SK-N-SH (cell line): Measurements from ENCODE around the gene OR5C1.
"Not testable (repeated sequence)": the region's sequence is repeated elsewhere in the genome, so short reads cannot be mapped to it uniquely, and the experiment has no call there.

Source experiments
- CTCF ChIP-seq: fragments of 200-600 bp; sonication (generic); IDR thresholded peaks from 2 replicates; pipeline ENCODE4 v1.6.1; 2017; ENCODE audit warnings: antibody characterized with exemption, mild to moderate bottlenecking, moderate library complexity
- EZH2phosphoT487 ChIP-seq: fragments of 200-600 bp; sonication (generic); IDR thresholded peaks from 2 replicates; pipeline ENCODE4 v1.6.1; 2017; ENCODE audit warnings: low read depth, mixed run types, mild to moderate bottlenecking, antibody characterized with exemption, moderate library complexity, borderline replicate concordance
- FOSL2 ChIP-seq: IDR thresholded peaks from 2 replicates; pipeline ENCODE4 v1.4.0; 2012; ENCODE audit warnings: low read depth, mild to moderate bottlenecking, moderate library complexity, borderline replicate concordance
- GABPA ChIP-seq: IDR thresholded peaks from 2 replicates; pipeline ENCODE4 v1.4.0; 2012; ENCODE audit warnings: low read depth, mild to moderate bottlenecking
- IRF3 ChIP-seq: fragments of 150-350 bp; IDR thresholded peaks from 2 replicates; pipeline ENCODE4 v1.6.1; 2016; ENCODE audit warnings: mild to moderate bottlenecking, low read depth, low read length
- MAX ChIP-seq: IDR thresholded peaks from 2 replicates; pipeline ENCODE4 v1.4.0; 2012; ENCODE audit warnings: low read depth
- NRF1 ChIP-seq: IDR thresholded peaks from 2 replicates; pipeline ENCODE4 v1.6.1; 2012; ENCODE audit warnings: low read depth, mild to moderate bottlenecking, low read length
- RCOR1 ChIP-seq: fragments of 150-350 bp; IDR thresholded peaks from 2 replicates; pipeline ENCODE4 v1.6.1; 2017; ENCODE audit warnings: antibody characterized with exemption, low read length
- REST ChIP-seq: IDR thresholded peaks from 2 replicates; pipeline ENCODE4 v1.6.1; 2012; ENCODE audit warnings: mild to moderate bottlenecking, low read depth, low read length, moderate library complexity
- SMC3 ChIP-seq: IDR thresholded peaks from 2 replicates; pipeline ENCODE4 v1.6.1; 2012; ENCODE audit warnings: low read depth, low read length, improper control_type of control experiment
- USF1 ChIP-seq: IDR thresholded peaks from 2 replicates; pipeline ENCODE4 v1.4.0; 2012; ENCODE audit warnings: low read depth, borderline replicate concordance
- USF2 ChIP-seq: fragments of 150-350 bp; IDR thresholded peaks from 2 replicates; pipeline ENCODE4 v1.6.1; 2017; ENCODE audit warnings: antibody characterized with exemption, low read length, low read depth, borderline replicate concordance
- YY1 ChIP-seq: IDR thresholded peaks from 2 replicates; pipeline ENCODE4 v1.4.0; 2012; ENCODE audit warnings: low read depth, mild to moderate bottlenecking

GRCh38 chr9:122838441-122838840 is 49.7 kb downstream of the OR5C1 start:
- not testable (repeated sequence) for TF ChIP-seq IRF3, NRF1, USF1, SMC3, YY1, MAX, EZH2phosphoT487, USF2, REST, GABPA, RCOR1, FOSL2
- peak; percentile 9; the same call in 1 of the 2 replicates for TF ChIP-seq CTCF
